Measurements from ENCODE around the gene GRM7.

Gene GRM7

DNA sequence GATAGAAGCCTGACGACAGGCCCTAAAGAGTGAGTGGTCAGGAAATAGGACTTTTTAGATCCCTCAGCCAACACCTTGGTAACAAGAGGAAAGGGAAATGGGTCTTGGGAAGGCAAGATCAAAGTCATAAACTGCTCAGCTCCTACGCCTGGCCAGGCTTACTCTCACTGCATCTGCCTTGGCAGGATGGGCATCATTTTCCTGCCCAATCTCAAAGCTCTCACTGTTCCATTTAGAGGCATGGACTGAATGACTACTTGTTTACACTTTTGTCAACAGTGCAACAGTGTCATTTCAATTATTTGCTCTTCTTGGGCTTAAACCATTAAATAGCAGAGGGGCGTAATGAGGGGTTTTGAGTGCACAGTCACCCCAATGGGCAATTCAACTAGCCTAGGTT is 808.7 kb downstream of the GRM7 start:
- DNase-seq: no peak

DNA sequence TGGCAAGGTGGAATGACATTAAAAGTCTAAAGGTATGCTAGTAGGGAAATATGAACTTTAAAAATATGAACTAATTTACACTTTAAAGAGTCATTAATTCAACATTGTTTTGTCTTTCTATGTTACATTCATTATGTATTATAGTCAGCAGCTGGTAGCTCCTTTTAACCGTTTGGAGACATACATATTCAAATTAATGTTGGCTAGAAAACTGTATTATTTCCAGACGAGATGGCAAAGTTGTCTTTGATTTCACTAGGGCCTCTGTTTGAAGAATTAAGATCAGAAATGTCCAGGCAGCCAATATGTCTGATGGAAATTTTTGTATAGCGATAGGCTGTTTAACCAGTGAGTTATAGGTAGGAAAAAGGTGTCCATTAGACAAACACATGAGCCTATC is 817.6 kb downstream of the GRM7 start:
- DNase-seq: no peak

DNA sequence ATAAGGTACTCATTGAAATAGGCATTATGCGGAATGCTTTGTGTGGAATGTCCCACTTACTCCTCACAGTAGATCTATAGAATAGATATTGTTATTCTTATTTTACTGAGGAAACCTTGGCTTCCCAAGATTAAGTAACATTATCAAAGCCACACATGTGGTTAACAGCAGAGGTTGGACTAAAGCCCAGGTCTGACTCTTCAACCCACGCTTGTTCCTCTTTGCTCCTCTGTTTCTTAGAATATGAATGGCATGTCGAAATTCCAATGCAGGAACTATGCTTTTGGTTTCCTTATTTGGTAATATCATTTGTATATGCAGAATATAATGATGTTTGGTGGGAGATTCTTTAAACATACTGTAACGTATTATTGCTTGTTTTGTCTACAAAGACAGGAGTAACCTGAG is 821.9 kb downstream of the GRM7 start:
- DNase-seq: peak; percentile 5

DNA sequence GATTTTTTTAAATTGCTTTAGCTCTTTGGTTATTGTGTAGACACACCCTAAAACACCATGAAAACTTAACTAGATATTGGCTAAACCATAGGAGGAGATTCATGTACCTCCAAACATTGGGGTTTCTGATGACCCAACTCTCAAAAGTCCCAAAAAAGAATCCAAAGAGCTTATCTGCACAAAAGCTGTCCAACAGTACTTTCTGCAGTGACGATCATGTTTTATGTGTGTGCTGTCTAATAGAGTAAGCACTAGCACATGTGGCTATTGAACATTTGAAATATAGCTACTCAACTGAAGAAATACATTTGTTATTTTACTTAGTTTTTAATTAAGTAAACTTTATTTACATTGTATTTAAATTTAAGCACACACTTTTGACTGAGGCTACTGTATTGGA is 822.5 kb downstream of the GRM7 start:
- no peak for DNase-seq

DNA sequence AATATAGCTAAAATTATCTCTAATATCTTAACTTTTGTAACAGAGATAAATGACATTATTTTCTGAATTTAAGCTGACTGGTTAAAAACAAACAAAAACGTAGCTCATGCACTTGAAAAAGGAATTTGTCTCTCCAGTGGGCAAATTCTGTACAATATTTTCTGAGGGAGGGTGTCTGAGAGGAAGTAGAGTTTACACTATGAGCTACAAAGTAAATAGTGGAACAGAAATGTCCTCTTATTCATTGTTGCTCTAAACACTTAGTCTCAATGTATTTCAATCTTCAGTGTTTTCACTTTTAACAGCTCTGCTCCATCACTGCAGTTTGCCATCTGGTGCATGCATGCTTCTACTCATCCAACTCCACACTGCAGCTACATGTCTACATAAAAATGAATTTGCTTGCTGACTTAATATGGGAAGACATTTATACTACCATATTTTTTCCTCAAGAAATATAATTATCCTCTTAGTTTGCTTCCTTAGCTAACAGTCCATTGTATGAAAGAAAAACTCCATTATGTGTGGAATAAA is 823.3 kb downstream of the GRM7 start:
- no peak for DNase-seq

DNA sequence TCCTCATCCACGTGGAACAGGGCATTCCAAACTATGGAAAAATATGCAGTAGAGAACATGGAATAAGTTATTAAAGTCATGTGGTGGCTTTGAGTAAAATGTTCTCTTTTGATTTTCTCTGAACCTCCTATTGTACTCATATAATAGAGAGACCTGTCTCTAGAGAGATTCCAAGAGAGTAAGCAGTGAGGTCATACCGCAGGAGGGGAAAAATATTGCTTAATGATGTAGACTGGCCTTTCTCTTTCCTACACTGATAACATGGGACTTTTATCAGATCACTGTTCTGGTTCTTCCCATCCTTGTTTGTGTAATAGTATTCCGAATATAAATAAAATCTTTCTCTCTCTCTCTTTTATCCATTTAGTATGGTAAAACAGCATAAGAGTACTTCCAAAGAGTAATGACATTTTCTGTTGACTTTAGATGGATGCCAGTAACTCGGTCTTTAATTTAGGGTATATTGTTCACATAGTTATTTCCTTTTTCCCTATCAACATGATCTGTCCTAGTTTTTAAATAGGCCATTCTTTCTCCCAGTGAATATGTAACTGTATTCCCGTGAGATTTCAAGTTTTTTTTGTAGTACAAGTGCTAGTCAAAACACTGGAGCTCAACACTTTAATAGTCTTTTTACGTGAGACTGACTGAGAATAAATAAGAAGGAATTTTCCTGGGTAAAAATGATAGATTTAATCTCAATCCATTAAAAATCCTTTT is 826.7 kb downstream of the GRM7 start:
- DNase-seq: no peak

DNA sequence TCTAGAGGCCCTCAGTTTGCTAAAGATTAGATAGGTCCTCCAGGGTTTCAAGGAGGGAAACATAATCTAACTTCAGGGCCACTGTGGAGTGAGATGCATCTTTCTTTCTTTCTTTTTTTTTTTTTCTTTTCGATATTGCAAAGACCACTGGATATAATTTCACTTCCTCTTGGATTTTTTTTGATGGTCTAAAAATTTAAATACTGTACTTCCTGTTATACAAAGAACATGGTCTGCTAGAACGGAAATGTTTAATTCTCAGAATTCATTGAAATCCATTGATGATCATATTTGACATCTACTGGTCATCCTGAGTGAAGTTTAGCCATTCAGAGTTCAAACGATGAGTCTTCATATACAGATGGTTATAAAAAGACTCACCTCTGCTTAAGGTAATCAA is 832.0 kb downstream of the GRM7 start:
- DNase-seq: no peak

DNA sequence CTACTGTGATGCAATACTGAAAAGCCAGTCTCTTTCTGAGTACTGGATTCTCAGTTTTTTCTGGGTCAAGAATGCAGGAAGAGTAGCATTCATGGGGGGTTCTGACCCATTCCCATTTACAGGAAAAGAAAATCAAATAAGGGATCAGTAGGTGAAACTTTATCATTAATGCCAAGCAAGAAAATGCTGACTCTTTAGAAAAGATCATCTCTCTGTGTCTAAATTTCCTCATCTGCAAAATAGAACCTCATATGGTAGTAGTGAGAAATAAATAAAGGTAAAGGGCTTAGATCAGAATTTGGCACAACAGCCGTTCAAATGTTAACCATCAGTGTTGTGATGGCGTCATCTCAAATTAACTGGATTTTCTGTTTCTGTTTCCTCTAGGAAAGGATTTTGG is 833.1 kb downstream of the GRM7 start:
- DNase-seq: no peak

DNA sequence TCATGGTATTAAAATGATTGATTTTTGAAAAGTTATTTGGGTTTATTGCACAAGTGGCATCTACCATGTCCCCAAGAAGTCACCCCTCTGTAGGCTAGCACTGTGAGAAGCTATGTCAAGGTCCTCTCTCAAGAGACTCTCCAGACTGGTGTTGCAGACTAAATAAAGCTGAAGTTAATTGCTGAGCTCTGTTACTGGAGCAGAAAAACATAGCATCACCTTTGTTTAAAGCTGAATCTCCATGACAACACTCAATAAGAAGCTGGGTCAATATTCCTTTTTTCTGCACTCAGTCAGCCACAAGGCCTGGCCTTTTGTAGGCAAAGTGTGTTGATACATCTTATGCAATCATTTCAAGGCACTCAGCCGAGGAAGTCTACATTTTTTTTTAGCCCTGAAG is 834.1 kb downstream of the GRM7 start:
- DNase-seq: no peak

DNA sequence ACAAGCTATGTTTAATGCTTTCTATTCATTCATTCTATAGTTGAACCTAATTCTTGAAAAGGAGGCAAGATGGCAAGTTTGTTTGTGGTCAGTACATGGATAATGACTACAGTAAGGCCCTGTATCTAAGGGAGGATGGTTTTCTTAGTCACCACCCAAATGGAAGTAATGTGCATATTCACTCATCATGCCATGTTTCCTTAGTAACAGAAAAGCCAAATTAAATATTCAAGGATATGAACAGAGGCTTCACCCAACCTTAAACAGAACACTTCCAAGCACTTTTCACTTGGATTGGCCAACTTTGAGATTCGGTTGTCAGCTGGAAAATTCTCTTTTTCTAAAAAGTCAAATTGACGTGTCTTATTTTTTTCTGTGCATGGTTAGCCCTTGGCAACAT is 835.4 kb downstream of the GRM7 start:
- DNase-seq: no peak

DNA sequence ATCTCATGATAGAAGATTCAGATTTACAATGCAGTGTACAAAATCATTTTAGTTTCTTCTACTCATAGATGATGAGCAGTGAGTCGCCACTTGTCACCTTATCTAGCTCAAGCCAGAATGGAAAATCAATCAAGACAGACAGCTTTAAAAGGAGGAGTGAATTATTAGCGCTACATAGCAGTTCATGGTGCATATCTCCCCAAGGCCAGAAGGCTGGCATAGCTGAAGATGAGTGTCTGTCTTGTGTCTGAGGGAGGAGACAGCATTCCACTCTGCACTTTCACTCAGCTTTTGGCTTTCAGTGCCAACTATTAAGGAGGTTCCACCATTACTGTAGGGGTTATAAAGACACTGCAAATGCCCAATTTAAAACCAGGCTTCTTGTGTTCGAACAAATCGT is 836.6 kb downstream of the GRM7 start:
- no peak for DNase-seq

DNA sequence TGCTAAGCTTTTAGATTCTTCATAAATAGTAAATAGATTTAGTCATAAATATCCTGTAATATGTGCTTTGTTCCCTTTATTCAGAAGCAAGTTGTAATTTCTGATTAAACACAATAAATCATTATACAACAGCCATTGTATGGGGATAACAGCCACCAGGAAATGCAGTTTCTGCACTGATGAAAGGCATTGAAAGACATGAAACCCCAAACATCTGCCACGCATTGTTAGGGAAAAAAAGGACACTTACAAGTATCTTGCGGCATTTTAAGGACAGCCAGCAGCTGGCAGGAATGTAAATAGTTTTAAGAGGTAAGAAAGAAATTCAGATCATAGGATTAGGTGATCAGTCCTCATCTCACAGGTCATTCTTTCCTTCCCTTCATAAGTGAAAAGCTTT is 839.6 kb downstream of the GRM7 start:
- DNase-seq: no peak

DNA sequence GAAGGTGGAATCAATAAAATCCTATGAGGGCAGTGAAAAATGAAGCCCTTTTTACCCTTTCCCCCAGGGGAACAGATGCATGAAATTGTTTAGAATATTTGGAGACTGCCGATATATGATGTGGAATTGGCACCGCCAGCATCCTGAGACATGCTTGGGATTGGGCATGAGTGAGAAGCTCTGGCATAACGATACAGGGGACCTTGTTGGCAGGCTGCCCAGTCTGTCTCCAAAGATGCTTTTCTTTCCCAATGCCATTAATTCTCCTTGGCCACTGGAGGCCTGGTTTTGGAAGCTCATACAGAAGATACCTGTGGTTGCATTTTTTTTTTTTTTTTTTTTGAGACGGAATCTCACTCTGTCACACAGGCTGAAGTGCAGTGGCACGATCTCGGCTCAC is 840.1 kb downstream of the GRM7 start:
- no peak for DNase-seq

DNA sequence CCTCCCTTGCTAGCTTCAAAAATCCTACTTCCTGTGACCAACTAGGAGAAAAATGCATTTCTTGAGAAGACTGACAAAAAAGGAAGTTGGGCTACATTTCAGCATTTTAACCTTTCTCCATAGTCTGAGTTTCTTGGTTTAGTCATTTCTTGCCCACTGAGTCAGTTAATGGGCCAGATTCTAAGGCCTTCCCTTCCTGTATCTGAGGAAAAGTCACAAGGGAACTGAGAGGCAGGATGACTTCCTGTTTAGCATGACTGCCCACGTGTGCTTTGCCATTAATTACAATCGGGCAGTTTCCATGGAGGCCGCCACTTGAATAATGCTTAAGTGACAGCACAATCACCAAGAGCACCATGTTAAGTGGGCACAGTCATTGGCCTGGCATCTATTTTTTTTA is 846.3 kb downstream of the GRM7 start:
- no peak for DNase-seq

DNA sequence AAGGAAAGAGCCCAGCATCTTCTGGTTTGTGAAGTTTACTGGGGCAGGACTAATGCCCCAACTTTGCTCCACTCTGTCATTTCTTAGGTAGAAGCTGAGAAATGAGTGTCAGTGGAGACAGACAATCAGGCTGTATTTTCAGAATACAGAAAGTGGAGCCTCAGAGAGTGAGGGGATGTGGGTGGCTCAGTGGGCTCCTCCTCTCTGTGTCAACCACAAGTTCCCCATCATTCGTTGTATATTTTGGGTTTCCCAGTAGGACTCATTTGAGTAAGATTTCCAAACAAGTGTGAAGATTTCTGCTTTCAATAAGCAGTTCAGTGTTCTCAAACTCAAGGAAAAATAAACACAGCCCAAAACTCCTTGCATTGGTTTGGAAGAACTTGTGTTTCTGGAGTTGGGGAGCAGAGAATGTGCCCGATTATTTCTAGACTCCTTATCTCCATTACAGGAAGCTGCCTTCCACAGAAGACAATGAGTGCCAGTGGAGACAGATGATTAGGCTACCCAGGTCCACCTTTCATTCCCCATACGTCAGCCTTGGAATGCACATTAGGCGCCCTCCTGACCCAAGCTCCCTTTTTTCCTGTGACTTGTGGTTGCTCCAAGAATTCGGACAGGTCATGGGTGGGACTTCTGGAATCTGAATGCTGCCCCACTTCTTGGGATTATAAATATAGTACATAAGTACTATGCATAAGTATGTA is 848.6 kb downstream of the GRM7 start:
- DNase-seq: no peak

DNA sequence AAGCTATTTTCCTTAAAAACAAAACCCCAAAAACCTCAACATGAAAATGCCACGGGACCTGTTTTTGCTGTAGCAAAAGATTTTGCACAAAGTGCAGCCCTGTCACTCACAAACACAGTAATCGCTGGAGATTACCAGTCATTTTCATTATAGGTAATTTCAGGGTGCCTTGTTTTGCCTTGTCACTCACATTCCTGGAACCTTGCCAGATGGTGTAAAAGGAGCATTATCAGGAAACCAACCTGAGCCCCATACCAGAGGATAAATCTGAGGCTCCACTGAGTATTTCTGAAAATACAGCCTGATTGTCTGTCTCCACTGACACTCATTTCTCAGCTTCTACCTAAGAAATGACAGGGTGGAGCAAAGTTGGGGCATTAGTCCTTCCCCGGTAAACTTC is 849.4 kb downstream of the GRM7 start:
- no peak for DNase-seq

DNA sequence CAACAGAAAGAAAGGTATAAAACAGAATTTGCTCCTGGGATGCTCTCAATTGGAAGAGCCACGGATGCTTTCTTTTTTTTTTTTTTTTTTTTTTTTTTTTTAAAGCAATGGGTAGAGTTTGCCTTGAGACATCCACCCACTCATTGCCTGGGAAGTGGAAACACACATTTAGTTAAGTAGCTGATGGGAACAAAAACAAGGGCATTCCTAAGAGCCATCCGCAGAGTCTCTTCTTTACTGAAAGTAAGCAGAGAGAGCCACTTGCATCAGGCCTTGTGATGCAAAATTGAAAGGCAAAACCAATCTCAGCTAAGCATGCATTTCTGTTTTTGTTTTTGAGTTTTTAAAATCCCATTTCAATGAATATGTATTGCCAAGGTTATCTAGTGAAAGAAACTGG is 852.8 kb downstream of the GRM7 start:
- no peak for DNase-seq

DNA sequence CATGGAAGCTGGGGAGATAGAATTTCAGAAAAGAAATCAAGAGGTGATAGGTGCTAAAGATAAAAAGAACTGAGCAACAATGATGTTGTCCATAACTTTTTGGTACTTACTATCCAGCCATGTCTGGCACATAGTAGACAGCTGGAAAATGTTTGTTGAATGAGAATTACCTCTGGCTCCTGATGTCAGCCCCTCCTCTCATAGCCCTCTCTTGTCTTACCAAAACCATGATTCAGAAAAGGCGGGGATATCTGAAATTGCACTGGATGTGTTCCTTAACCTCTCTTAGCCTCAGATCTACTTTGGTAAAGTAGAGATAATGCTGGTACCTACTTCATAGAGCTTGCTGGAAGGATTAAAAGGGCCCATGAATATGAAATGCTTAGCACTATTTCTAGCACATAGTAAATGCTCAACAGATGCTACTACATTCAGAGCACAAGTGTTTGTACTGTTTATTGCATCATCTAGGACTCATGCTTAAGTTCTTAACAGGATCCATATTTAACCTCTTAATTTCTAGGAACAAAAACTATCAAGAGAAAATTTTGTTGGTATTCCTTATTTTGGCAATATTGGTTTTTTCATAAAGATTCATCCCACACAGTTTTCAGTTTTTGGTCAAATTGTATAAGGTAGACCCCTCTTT is 859.9 kb downstream of the GRM7 start:
- no peak for DNase-seq

DNA sequence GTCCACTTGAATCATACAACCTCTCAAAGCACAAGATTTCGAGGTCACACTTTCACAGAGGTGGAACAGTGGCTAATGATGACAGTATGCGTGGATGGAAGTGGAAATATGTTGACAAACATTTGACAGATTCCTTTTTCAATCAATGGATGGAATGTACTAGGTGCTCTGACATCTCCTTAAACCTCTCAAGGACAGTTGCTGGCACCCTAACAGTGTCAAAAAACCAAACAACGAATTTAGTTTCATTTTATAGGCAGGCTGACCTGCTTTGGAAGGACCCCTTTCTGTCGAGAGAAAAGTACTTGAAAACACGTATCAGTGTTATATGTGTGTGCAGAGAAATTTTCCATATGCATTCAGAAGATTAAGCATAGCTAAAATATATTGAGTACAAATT is 861.0 kb downstream of the GRM7 start:
- no peak for DNase-seq

DNA sequence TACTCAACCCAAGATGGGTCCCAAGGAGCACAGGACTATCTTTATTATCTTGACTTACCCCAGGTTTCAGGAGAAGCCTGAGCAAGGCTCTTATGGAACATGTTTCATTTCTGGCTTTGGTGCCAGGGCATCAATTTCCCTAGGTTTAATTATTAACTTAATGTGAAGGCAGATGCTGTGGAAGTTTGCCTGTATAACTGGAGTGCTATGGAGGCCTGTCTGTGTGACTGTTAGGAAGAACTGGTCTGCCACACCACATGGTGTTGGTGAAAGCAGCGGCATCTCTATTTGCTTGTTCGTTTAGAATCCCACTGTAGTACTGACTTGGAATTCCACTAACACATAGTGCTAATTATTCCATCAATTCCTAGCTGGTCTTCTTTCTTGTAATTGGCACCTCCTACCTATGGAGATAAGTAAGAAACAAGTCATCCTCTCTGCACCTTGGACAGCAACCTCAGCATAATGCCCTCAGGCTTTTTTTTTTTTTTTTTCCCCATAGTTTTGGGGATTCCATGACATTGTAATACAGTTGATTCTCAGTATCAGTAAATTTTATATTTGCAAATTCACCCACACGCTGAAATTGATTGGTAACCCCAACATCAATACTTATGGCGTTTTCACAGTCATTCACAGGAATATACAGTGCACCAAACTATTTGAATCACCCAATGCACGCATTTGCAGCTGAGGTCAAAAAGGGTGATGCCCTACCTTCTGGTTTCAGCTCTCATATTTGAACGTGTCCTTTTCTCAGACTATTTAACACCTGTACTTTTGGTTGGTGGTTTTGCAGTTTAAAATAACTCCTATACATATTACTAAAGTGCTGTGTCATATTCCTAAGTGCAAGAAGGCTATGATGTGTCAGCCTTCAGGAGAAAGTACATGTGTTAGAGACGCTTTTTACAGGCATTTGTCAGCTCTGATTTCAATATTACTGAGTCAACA is 867.9 kb downstream of the GRM7 start:
- no peak for DNase-seq

DNA sequence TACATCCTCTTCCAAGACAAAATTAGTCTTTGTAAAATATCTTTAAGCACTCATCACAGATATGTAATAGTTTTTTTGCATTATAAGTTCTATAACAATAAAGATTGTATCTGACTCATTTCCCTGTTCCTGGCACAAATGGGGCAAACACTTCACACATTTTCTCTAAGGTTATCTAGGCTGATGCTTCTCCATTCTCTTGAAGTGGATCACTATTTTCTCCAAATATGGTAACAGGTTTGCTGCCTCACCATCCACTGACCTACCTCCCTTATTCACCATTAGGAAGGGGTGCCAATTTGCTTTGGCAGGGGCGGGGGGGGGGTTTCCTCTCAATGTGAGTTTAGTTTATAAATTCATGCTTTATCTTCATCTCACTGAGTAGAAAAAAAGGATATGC is 873.0 kb downstream of the GRM7 start:
- DNase-seq: no peak

DNA sequence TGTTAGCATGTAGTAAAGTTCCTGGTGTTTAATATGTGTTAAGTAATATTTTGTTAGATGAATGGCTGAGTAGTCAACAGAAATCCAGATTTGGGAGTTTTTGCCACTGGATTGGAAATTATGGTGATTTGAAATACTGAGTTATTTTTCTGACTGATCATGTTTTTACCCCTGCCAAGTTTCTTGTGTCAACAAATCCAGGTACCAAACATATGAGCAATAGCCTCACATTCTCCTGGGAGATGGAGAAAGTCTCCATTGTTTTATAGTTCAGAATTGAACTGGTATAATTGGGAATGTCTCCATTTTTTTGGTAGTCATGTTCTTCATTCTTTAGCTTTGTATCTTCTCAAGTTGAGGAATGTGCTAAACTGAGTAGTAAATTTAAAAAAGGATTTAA is 873.5 kb downstream of the GRM7 start:
- no peak for DNase-seq

DNA sequence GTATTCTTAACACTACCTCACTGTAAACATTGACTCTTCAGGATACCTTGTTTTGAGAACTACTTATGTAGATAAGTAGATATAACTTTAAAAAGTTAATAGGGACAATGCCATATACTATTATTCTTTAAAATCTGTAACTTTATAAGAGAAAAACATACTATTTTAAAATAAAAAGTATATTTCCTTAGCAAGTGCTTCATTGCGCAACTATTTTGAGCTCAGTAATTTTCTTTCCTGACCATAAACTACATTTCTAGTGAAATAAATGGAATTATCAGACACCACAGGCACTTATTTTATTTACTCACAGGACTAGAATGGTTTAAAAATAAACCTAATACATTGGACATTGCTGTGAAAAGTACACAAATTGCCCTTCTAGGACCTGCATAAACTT is 876.3 kb downstream of the GRM7 start:
- no peak for DNase-seq

Measured in right kidney (tissue), 1 donor.